K562 (cell line): ENCODE measurements around the gene ADORA2B. TPM values are rescaled to one million over a fixed set of nuclear protein-coding genes. Genes with fewer than 3 reads are reported as not detected.

Experiments
- BHLHE40 ChIP-seq: IDR thresholded peaks from 2 replicates; pipeline ENCODE4 v1.6.1; 2011; ENCODE audit warnings: low read length, improper control_type of control experiment
- CREM ChIP-seq: IDR thresholded peaks from 2 replicates; pipeline ENCODE4 v1.6.1; 2014; ENCODE audit warnings: antibody characterized with exemption, low read depth
- E2F4 ChIP-seq: sonication (generic); formaldehyde crosslinking; IDR thresholded peaks from 2 replicates; pipeline ENCODE4 v1.8.0; 2022; ENCODE audit warnings: mild to moderate bottlenecking, low read depth, missing genetic modification reagents
- FOXJ2 ChIP-seq: fragments of 200-800 bp; sonication (Bioruptor generic); IDR thresholded peaks from 2 replicates; pipeline ENCODE4 v1.6.1; 2016; ENCODE audit warnings: missing genetic modification characterization, missing compliant biosample characterization
- ZBTB33 ChIP-seq: sonication (generic); formaldehyde crosslinking; IDR thresholded peaks from 2 replicates; pipeline ENCODE4 v1.8.1; 2023; ENCODE audit warnings: mild to moderate bottlenecking, missing genetic modification reagents
- ZNF280B ChIP-seq: fragments of 250-450 bp; sonication (Bioruptor Pico); IDR thresholded peaks from 2 replicates; pipeline ENCODE4 v1.5.1; 2021; ENCODE audit warnings: mild to moderate bottlenecking
- ZNF511 ChIP-seq: sonication (generic); formaldehyde crosslinking; IDR thresholded peaks from 2 replicates; pipeline ENCODE4 v1.8.0; 2022; ENCODE audit warnings: mild to moderate bottlenecking, missing genetic modification reagents
- polyA plus RNA-seq, 8 experiments: library from polyadenylated mRNA; depleted of rRNA in 4 of 8; stranded (reverse) in 5 of 8; unstranded in 3 of 8; fragments of >200 nt; fragmentation: Nextera tagmentation in 2 of 8; fragmentation: Illumina TruSeq in 1 of 8; extraction: Ambion mirVana in 2 of 8; extraction: Trizol in 1 of 8; gene quantifications; 2 replicates each; pipeline versions ENCODE4 v1.2.1 to v1.2.3, GENCODE V29; 2011 to 2014; ENCODE audit warnings: inconsistent platforms in 1 of 8, missing spikeins in 1 of 8
- total RNA-seq, 7 experiments: library from RNA; depleted of rRNA in 6 of 7; stranded (reverse); fragments of >200 nt in 6 of 7; fragmentation: Illumina TruSeq in 2 of 7; extraction: Trizol in 2 of 7; gene quantifications; 2 replicates each; pipeline versions ENCODE4 v1.2.1 to v1.2.3, GENCODE V29; 2011 to 2021; ENCODE audit warnings: low replicate concordance in 1 of 7

ADORA2B gene
- total and polyA plus RNA-seq, 9 of the 15 experiments (the other 6 are each of a cell fraction or from before 2014, with no cell fraction given), result 6.4 to 16.6 (median 10.5) TPM

GRCh38 chr17:15945527-15946191 is 729 bp downstream of the ADORA2B start (continued):
- 0 out of 2 replicates have a peak, but pooled peaks have one; percentile 18 for TF ChIP-seq E2F4
- no peak for TF ChIP-seq ZNF511 (CRISPR knock-in tag)
- TF ChIP-seq BHLHE40, result peak; percentile 55
- no peak for TF ChIP-seq CREM
- TF ChIP-seq FOXJ2 (tag), result no peak
- no peak for TF ChIP-seq ZBTB33
- TF ChIP-seq ZNF280B (CRISPR knock-in tag), result no peak
